ENCODE data around the gene HS6ST3. TPM values are rescaled to one million over a fixed set of nuclear protein-coding genes. Genes with fewer than 3 reads are reported as not detected.

HS6ST3 gene
- total and polyA plus RNA-seq, 9 of the 15 experiments (the other 6 are each of a cell fraction or from before 2014, with no cell fraction given), result not detected

GRCh38 chr13:96795670-96796069 lies 705.8 kb downstream of the HS6ST3 start:
- no peak for TF ChIP-seq ZFP1 (CRISPR knock-in tag; IDR thresholded peaks at IDR 0.05)
- TF ChIP-seq SREBF1 (IDR thresholded peaks at IDR 0.05; ENCODE audit: borderline replicate concordance, low read depth, low read length), result no peak
- TF ChIP-seq DACH1 (IDR thresholded peaks at IDR 0.05; ENCODE audit: partially characterized antibody), result no peak
- no peak for TF ChIP-seq TAF15 (IDR thresholded peaks at IDR 0.05; ENCODE audit: low read depth, low read length)
- TF ChIP-seq ZNF354B (CRISPR knock-in tag; IDR thresholded peaks at IDR 0.05), result no peak
- no peak for TF ChIP-seq ATF4 (CRISPR knock-in tag; IDR thresholded peaks at IDR 0.05)
- no peak for TF ChIP-seq MTA1 (IDR thresholded peaks at IDR 0.05; ENCODE audit: borderline replicate concordance)
- no peak for TF ChIP-seq NR1H2 (CRISPR knock-in tag; IDR thresholded peaks at IDR 0.05)
- TF ChIP-seq ZNF589 (CRISPR knock-in tag; IDR thresholded peaks at IDR 0.05; ENCODE audit: low read depth), result no peak
- TF ChIP-seq TCF7 (IDR thresholded peaks at IDR 0.05; ENCODE audit: borderline replicate concordance), result no peak
- TF ChIP-seq ELF1 (tag; IDR thresholded peaks at IDR 0.05), result no peak

More at GRCh38 chr13:96795670-96796069, 705.8 kb downstream of the HS6ST3 start:
- intact Hi-C loops (cut with micrococcal nuclease), result no loop called here
- in situ Hi-C loops (cut with MboI), result no loop called here
- FAIRE-seq, result no peak
- Histone ChIP-seq H3K9me3 (replicated peaks; ENCODE audit: control insufficient read depth, insufficient read depth, low read depth, low read length) (no peaks in the 10 kb centered on the region), H3K4me2 (ENCODE audit: insufficient read depth, low read length) (no peak overlapping the region), H3K27me3 (ENCODE audit: control insufficient read depth in 2 of 2, insufficient read depth in 2 of 2, low read length in 2 of 2) (no peaks in the 10 kb centered on the region), H3K27ac (ENCODE audit: extremely low read depth, low read depth, low read length) (no peak overlapping the region), H3K9ac (ENCODE audit: insufficient read depth in 1 of 2, low read depth in 2 of 2, low read length in 2 of 2) (no peak overlapping the region), H3K9me1 (ENCODE audit: control insufficient read depth, insufficient read depth, low read length) (no peaks in the 10 kb centered on the region), H2AFZ (ENCODE audit: low read depth, low read length) (no peak overlapping the region), H3K36me3 (ENCODE audit: control insufficient read depth, insufficient read depth, low read length) (no peaks in the 10 kb centered on the region), H3K4me1 (replicated peaks in 1 of 2; ENCODE audit: control insufficient read depth in 2 of 2, insufficient read depth in 2 of 2, low read length in 2 of 2) (no peaks in the 10 kb centered on the region), H3K4me3 (no peak overlapping the region), H4K20me1 (replicated peaks; ENCODE audit: control insufficient read depth, insufficient read depth, low read length) (no peaks in the 10 kb centered on the region), H3K79me2 (ENCODE audit: control insufficient read depth, insufficient read depth, low read length) (no peaks in the 10 kb centered on the region)
- CTCF ChIA-PET (ENCODE audit: low intra/inter-chr PET ratio), result no interaction called here
- POLR2A ChIA-PET, result no interaction called here
- no peak for DNase-seq (ENCODE audit: extremely low read depth in 1 of 4, low spot score in 3 of 4)
- no peak for ATAC-seq
- BruUV-seq (replicated peaks), result no TSS peak
- WGBS (ENCODE audit: insufficient coverage, low coverage, missing lambda C conversion rate), result 0% methylated on average over 2 of the region's 2 CpGs
